Measurements from ENCODE around the gene ASS1.

ASS1 gene

GRCh38 chr9:130478736-130479575 lies 34.2 kb downstream of the ASS1 start:
- H3K4me2 ChIP-seq (ENCODE audit: low read depth, low read length, poor library complexity, severe bottlenecking), result no peak overlapping the region
- H3K79me2 ChIP-seq (ENCODE audit: insufficient read depth, low read length), result no peaks in the 10 kb centered on the region
- H3K27me3 ChIP-seq (ENCODE audit: low read length), result no peaks in the 10 kb centered on the region
- H2AFZ ChIP-seq (ENCODE audit: low read depth, low read length, severe bottlenecking), result no peak overlapping the region
- H3F3A ChIP-seq (ENCODE audit: insufficient read depth), result no peaks in the 10 kb centered on the region
- H4K20me1 ChIP-seq (ENCODE audit: low read depth, low read length), result no peaks in the 10 kb centered on the region
- no peaks in the 10 kb centered on the region for H3K9me3 ChIP-seq (ENCODE audit: insufficient read depth, low read length)
- H3K36me3 ChIP-seq (ENCODE audit: low read length), result no peaks in the 10 kb centered on the region
- TF ChIP-seq EZH2phosphoT487 (conservative IDR thresholded peaks at IDR 0.05; ENCODE audit: low read length) (no peak), CTCF (IDR thresholded peaks at IDR 0.05; ENCODE audit: insufficient read depth, low read length, poor library complexity, severe bottlenecking) (no peak)
- H3K9me2 ChIP-seq (replicated peaks; ENCODE audit: insufficient read depth, low read length), result no peaks in the 10 kb centered on the region
- H3K9ac ChIP-seq (ENCODE audit: low read length), result no peak overlapping the region
- no peak overlapping the region for H3K4me3 ChIP-seq (ENCODE audit: insufficient read depth, low read length, poor library complexity, severe bottlenecking)
- H3K27ac ChIP-seq (ENCODE audit: low read depth, low read length), result no peak overlapping the region

- Histone ChIP-seq H3K9ac (ENCODE audit: low read length) (no peak overlapping the region), H3K9me2 (replicated peaks; ENCODE audit: insufficient read depth, low read length) (no peaks in the 10 kb centered on the region), H3K4me2 (ENCODE audit: low read depth, low read length, poor library complexity, severe bottlenecking) (no peak overlapping the region), H3K27ac (ENCODE audit: low read depth, low read length) (no peak overlapping the region), H3K36me3 (ENCODE audit: low read length) (no peaks in the 10 kb centered on the region), H3K27me3 (ENCODE audit: low read length) (no peaks in the 10 kb centered on the region), H2AFZ (ENCODE audit: low read depth, low read length, severe bottlenecking) (no peak overlapping the region), H3K9me3 (ENCODE audit: insufficient read depth, low read length) (no peaks in the 10 kb centered on the region), H3F3A (ENCODE audit: insufficient read depth) (no peaks in the 10 kb centered on the region), H3K4me3 (ENCODE audit: insufficient read depth, low read length, poor library complexity, severe bottlenecking) (no peak overlapping the region), H4K20me1 (ENCODE audit: low read depth, low read length) (no peaks in the 10 kb centered on the region), H3K79me2 (ENCODE audit: insufficient read depth, low read length) (no peaks in the 10 kb centered on the region)
- TF ChIP-seq CTCF (IDR thresholded peaks at IDR 0.05; ENCODE audit: insufficient read depth, low read length, poor library complexity, severe bottlenecking) (no peak), EZH2phosphoT487 (conservative IDR thresholded peaks at IDR 0.05; ENCODE audit: low read length) (no peak)
Measured at GRCh38 chr9:130479587-130479986, 34.8 kb downstream of the ASS1 start.

GRCh38 chr9:130480673-130481072 lies 35.9 kb downstream of the ASS1 start:
- H3K4me2 ChIP-seq (ENCODE audit: low read depth, low read length, poor library complexity, severe bottlenecking), result no peak overlapping the region
- no peak overlapping the region for H2AFZ ChIP-seq (ENCODE audit: low read depth, low read length, severe bottlenecking)
- H3F3A ChIP-seq (ENCODE audit: insufficient read depth), result no peaks in the 10 kb centered on the region
- H3K9me3 ChIP-seq (ENCODE audit: insufficient read depth, low read length), result no peaks in the 10 kb centered on the region
- H3K9me2 ChIP-seq (replicated peaks; ENCODE audit: insufficient read depth, low read length), result no peaks in the 10 kb centered on the region
- H3K4me3 ChIP-seq (ENCODE audit: insufficient read depth, low read length, poor library complexity, severe bottlenecking), result no peak overlapping the region
- H3K27me3 ChIP-seq (ENCODE audit: low read length), result no peaks in the 10 kb centered on the region
- no peak overlapping the region for H3K27ac ChIP-seq (ENCODE audit: low read depth, low read length)
- no peaks in the 10 kb centered on the region for H3K36me3 ChIP-seq (ENCODE audit: low read length)
- no peak overlapping the region for H3K9ac ChIP-seq (ENCODE audit: low read length)
- no peaks in the 10 kb centered on the region for H4K20me1 ChIP-seq (ENCODE audit: low read depth, low read length)
- H3K79me2 ChIP-seq (ENCODE audit: insufficient read depth, low read length), result no peaks in the 10 kb centered on the region
- no peak for TF ChIP-seq EZH2phosphoT487 (conservative IDR thresholded peaks at IDR 0.05; ENCODE audit: low read length)
- TF ChIP-seq CTCF (IDR thresholded peaks at IDR 0.05; ENCODE audit: insufficient read depth, low read length, poor library complexity, severe bottlenecking), result no peak

Measured in SU-DHL-6 (cell line).